ENCODE measurements around the gene TTC29. TPM values are rescaled to one million over a fixed set of nuclear protein-coding genes. Genes with fewer than 3 reads are reported as not detected.
"Not testable (repeated sequence)": the region's sequence is repeated elsewhere in the genome, so short reads cannot be mapped to it uniquely, and the experiment has no call there.

The TTC29 gene
- total RNA-seq, 1 donor = not detected

DNA sequence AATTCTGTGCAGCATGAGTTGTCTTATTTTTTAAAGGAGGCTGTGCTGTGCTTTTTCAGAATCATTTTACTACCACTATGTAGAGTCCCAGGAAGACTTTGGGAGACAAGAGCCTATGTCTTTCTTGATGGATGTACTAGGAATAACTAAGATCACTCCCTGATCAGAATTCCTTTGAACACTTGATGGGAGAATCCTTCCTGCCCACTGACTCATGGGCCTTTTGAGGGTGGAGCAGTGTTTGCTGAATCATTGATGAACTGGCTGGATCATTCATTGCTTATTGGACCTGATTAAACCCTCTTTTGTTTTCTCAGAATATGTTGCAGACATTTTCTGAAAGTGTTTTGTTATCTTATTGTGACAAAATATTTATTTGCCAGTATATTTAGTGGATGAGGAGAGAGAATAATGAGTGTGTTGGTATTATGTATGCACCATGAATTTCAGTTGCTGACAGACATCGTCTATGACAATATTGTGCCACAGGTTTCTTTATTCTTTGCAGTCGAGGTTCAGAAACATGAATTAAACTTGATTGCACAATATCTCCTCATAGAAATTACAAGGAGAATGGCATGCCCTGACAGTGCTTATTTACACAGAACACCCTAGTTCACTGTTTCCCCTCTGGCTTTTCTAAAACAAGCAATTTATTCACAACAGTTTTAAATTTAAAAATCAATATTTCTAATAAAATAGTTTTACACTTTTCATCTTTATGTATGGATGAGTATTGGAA lies 270.7 kb downstream of the TTC29 start:
- H3K4me3 ChIP-seq (ENCODE audit: low read depth, low read length) = no peak overlapping the region
- DNase-seq (ENCODE audit: low read depth) = no peak
- TF ChIP-seq CTCF (IDR thresholded peaks at IDR 0.05; ENCODE audit: insufficient read depth, low read depth, low read length) = no peak

GRCh38 chr4:146663968-146664311 lies 281.7 kb downstream of the TTC29 start:
- H3K4me3 ChIP-seq (ENCODE audit: low read depth, low read length); DNase-seq (ENCODE audit: low read depth): not testable (repeated sequence)

GRCh38 chr4:146661367-146661766 lies 284.3 kb downstream of the TTC29 start:
- no peak overlapping the region for H3K4me3 ChIP-seq (ENCODE audit: low read depth, low read length)
- TF ChIP-seq CTCF (IDR thresholded peaks at IDR 0.05; ENCODE audit: insufficient read depth, low read depth, low read length) = no peak
- no peak for DNase-seq (ENCODE audit: low read depth)

Data from fibroblast of villous mesenchyme (primary cell).